HEK293 (cell line): Measurements from ENCODE around the gene FAM9A.

ENCODE experiments used
- CTCF ChIP-seq: fragments of 450-650 bp; formaldehyde crosslinking; IDR thresholded peaks from 2 replicates; pipeline ENCODE4 v1.5.1; 2016; ENCODE audit warnings: missing biosample characterization, missing genetic modification characterization
- PBX3 ChIP-seq: sonication (generic); formaldehyde crosslinking; IDR thresholded peaks from 2 replicates; pipeline ENCODE4 v1.8.1; 2022; ENCODE audit warnings: mild to moderate bottlenecking, moderate library complexity, missing genetic modification reagents
- SETDB1 ChIP-seq: IDR thresholded peaks from one replicate; pipeline ENCODE4 v1.6.1; 2017; ENCODE audit warnings: mild to moderate bottlenecking, low read length, moderate library complexity, mixed read lengths; ENCODE audit not compliant: insufficient read length
- ZBTB1 ChIP-seq: fragments of 450-650 bp; formaldehyde crosslinking; IDR thresholded peaks from 2 replicates; pipeline ENCODE4 v1.5.1; 2016; ENCODE audit warnings: missing biosample characterization, missing genetic modification characterization
- ZNF121 ChIP-seq: fragments of 450-650 bp; formaldehyde crosslinking; IDR thresholded peaks from 2 replicates; pipeline ENCODE4 v1.5.1; 2016; ENCODE audit warnings: missing biosample characterization, missing genetic modification characterization
- ZNF214 ChIP-seq: fragments of 450-650 bp; formaldehyde crosslinking; IDR thresholded peaks from 2 replicates; pipeline ENCODE4 v1.5.1; 2017; ENCODE audit warnings: missing biosample characterization, mild to moderate bottlenecking, missing genetic modification characterization, borderline replicate concordance
- ZNF311 ChIP-seq: fragments of 450-650 bp; formaldehyde crosslinking; IDR thresholded peaks from 2 replicates; pipeline ENCODE4 v1.5.1; 2017; ENCODE audit warnings: missing biosample characterization, missing genetic modification characterization, borderline replicate concordance
- ZNF548 ChIP-seq: fragments of 450-650 bp; formaldehyde crosslinking; IDR thresholded peaks from 2 replicates; pipeline ENCODE4 v1.5.1; 2016; ENCODE audit warnings: missing biosample characterization, missing genetic modification characterization
- ZNF843 ChIP-seq: fragments of 450-650 bp; formaldehyde crosslinking; IDR thresholded peaks from 2 replicates; pipeline ENCODE4 v1.5.1; 2016; ENCODE audit warnings: missing biosample characterization, missing genetic modification characterization

GRCh38 chrX:8773117-8773516 lies 28.1 kb downstream of the FAM9A start:
- TF ChIP-seq CTCF (tag by site-specific recombination): no peak
- TF ChIP-seq ZNF843 (tag by site-specific recombination): no peak
- TF ChIP-seq ZNF548 (tag by site-specific recombination): no peak
- no peak for TF ChIP-seq ZNF311 (tag by site-specific recombination)
- no peak for TF ChIP-seq PBX3 (CRISPR knock-in tag)
- no peak for TF ChIP-seq ZNF214
- no peak for TF ChIP-seq ZNF121 (tag by site-specific recombination)
- no peak for TF ChIP-seq SETDB1
- TF ChIP-seq ZBTB1 (tag by site-specific recombination): no peak
